Calu3 (cell line): ENCODE results near the gene TRIM67. TPM values are rescaled to one million over a fixed set of nuclear protein-coding genes. Genes with fewer than 3 reads are reported as not detected.

Experiments used
- BruUV-seq: library from RNA; stranded (reverse); fragments of 400-500 nt; replicated peaks from 2 replicates; lab custom pipeline; 2021; lab: Mats Ljungman, UMichigan
- CTCF ChIA-PET: fragments of 300-600 bp; sonication (Branson Sonifier 250); formaldehyde crosslinking; loops from one replicate; lab custom pipeline; 2022; ENCODE audit warnings: antibody characterized with exemption; lab: Charles Lee
- DNase-seq: peaks from one replicate; pipeline ENCODE4 v3.0.0; 2022
- H3K27ac Mint-ChIP-seq: one replicate; pipeline ENCODE4 v1.8.0; 2022; ENCODE audit warnings: mixed read lengths; ENCODE audit not compliant: unreplicated experiment
- H3K27me3 Mint-ChIP-seq: one replicate; pipeline ENCODE4 v1.8.0; 2022; ENCODE audit warnings: mixed read lengths; ENCODE audit not compliant: unreplicated experiment
- H3K36me3 Mint-ChIP-seq: one replicate; pipeline ENCODE4 v1.8.0; 2022; ENCODE audit warnings: mild to moderate bottlenecking, moderate library complexity, mixed read lengths; ENCODE audit not compliant: insufficient read depth, unreplicated experiment
- H3K4me1 Mint-ChIP-seq: one replicate; pipeline ENCODE4 v1.8.0; 2022; ENCODE audit warnings: mild to moderate bottlenecking, low read depth, mixed read lengths; ENCODE audit not compliant: unreplicated experiment
- H3K4me3 Mint-ChIP-seq: one replicate; pipeline ENCODE4 v1.8.0; 2022; ENCODE audit warnings: mild to moderate bottlenecking, low read depth, moderate library complexity, mixed read lengths; ENCODE audit not compliant: unreplicated experiment
- H3K9me3 Mint-ChIP-seq: one replicate; pipeline ENCODE4 v1.8.0; 2022; ENCODE audit warnings: low read depth, mixed read lengths; ENCODE audit not compliant: unreplicated experiment
- CTCF ChIP-seq: fragments of 200-600 bp; IDR thresholded peaks from one replicate; pipeline ENCODE4 v1.8.0; 2022; ENCODE audit warnings: antibody characterized with exemption; ENCODE audit not compliant: unreplicated experiment
- intact Hi-C: fragments of 100-400 bp; cut with micrococcal nuclease; formaldehyde crosslinking; loops from one replicate; pipeline ENCODE4 v1.10.0; 2022; ENCODE audit not compliant: unreplicated experiment
- total RNA-seq: library from RNA; stranded (reverse); gene quantifications from 2 replicates; pipeline ENCODE4 v1.2.3, GENCODE V29; 2022

Gene TRIM67
- total RNA-seq, 1 experiment from 2014 or later, result 0.09 TPM

- no peaks in the 10 kb centered on the region for H3K36me3 Mint-ChIP-seq
- no TSS peak for BruUV-seq
- peaks cover 26% of the 10 kb centered on the region for H3K27me3 Mint-ChIP-seq
- DNase-seq, result no peak
- TF ChIP-seq CTCF, result peak; percentile 36
- no peaks in the 10 kb centered on the region for H3K9me3 Mint-ChIP-seq
- H3K4me1 Mint-ChIP-seq, result peaks cover 10% of the 10 kb centered on the region
- intact Hi-C loops, result no loop called here
- CTCF ChIA-PET, result no interaction called here
- H3K4me3 Mint-ChIP-seq, result no peak overlapping the region
- H3K27ac Mint-ChIP-seq, result no peak overlapping the region
These were observed 9.0 kb downstream of the TRIM67 start for GRCh38 chr1:231170875-231171274.

DNA sequence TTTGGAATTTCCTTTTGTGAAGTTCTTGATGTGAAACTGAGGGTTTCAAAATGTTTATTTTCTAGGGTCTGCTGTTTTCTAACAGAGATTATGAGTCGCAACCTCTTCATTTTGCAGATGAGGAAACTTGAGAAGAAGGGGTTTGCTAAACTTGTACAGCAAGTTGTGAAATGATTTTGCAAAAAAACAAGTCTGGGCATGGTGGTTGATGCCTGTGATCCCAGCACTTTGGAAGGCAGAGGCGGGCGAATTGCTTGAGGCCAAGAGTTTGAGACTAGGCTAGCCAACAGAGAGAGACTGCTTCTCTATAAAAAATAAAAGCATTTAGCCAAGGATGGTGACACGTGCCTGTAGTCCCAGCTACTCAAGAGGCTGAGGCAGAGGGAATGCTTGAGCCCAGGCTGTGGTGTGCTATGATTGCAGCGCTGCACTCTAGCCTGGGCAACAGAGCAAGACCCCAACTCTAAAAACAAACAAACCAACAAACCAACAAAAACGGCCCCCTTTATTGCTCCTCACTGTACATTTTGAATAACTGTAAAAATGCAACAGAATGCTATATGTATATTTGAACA lies 9.9 kb downstream of the TRIM67 start:
- no peak overlapping the region for H3K4me3 Mint-ChIP-seq

DNA sequence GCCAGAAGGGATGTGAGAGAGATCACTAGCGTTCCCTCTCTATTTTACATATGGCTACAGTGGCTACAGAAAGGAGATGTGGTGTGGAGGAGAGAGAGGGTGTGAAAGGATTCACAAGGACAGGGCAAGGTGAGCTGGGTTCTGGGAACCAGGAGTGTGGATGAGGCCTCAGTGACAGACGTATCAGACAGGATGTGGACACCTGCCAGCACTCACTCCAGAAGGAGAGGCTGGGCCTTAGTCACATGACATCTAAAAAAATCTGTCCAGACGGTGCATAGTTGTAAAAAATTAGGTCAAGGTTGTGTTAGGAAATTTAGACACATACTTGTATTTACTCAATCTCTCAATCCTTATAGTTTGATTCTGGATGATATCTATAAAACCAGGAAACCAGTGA lies 10.6 kb downstream of the TRIM67 start:
- no peak for DNase-seq
- no TSS peak for BruUV-seq
- H3K27me3 Mint-ChIP-seq, result peaks cover 36% of the 10 kb centered on the region
- no peak overlapping the region for H3K4me3 Mint-ChIP-seq
- H3K27ac Mint-ChIP-seq, result no peak overlapping the region
- H3K4me1 Mint-ChIP-seq, result peaks cover 10% of the 10 kb centered on the region
- no peaks in the 10 kb centered on the region for H3K9me3 Mint-ChIP-seq
- intact Hi-C loops, result no loop called here
- CTCF ChIA-PET, result no interaction called here
- H3K36me3 Mint-ChIP-seq, result no peaks in the 10 kb centered on the region
- TF ChIP-seq CTCF, result no peak

More for the DNA sequence above, 9.9 kb downstream of the TRIM67 start:
- DNase-seq, result no peak
- H3K36me3 Mint-ChIP-seq, result no peaks in the 10 kb centered on the region
- no peak overlapping the region for H3K27ac Mint-ChIP-seq
- no peaks in the 10 kb centered on the region for H3K9me3 Mint-ChIP-seq
- BruUV-seq, result no TSS peak
- CTCF ChIA-PET, result no interaction called here
- intact Hi-C loops, result no loop called here
- H3K4me1 Mint-ChIP-seq, result peaks cover 10% of the 10 kb centered on the region
- TF ChIP-seq CTCF, result no peak
- H3K27me3 Mint-ChIP-seq, result peaks cover 29% of the 10 kb centered on the region

DNA sequence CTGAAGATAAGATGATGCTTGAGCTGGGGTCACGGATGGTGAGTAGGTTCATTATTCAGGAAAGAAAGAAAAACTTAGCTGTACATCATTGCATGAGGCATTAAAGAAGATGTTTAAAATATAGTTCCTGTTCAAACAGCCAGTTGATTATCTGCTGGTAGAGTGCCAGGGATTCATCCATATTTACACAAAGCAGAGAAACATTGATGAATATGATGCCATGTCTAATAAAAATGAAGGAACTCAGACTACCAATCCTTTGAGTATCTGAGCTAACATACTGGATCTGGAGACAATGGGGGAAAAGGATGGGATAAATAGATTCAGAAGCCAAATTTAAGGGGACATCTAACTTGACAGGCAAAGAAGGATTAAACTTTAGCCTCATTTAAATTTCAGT lies 14.6 kb downstream of the TRIM67 start:
- TF ChIP-seq CTCF, result no peak
- no TSS peak for BruUV-seq
- Mint-ChIP-seq H3K4me3 (no peak overlapping the region), H3K4me1 (peaks cover 10% of the 10 kb centered on the region), H3K27ac (no peak overlapping the region), H3K27me3 (peaks cover 76% of the 10 kb centered on the region), H3K36me3 (no peaks in the 10 kb centered on the region), H3K9me3 (no peaks in the 10 kb centered on the region)
- intact Hi-C loops, result no loop called here
- CTCF ChIA-PET, result no interaction called here
- DNase-seq, result no peak
